ENCODE measurements around the gene KCTD4.
"Not testable (repeated sequence)": the region's sequence is repeated elsewhere in the genome, so short reads cannot be mapped to it uniquely, and the experiment has no call there.

The KCTD4 gene

DNA sequence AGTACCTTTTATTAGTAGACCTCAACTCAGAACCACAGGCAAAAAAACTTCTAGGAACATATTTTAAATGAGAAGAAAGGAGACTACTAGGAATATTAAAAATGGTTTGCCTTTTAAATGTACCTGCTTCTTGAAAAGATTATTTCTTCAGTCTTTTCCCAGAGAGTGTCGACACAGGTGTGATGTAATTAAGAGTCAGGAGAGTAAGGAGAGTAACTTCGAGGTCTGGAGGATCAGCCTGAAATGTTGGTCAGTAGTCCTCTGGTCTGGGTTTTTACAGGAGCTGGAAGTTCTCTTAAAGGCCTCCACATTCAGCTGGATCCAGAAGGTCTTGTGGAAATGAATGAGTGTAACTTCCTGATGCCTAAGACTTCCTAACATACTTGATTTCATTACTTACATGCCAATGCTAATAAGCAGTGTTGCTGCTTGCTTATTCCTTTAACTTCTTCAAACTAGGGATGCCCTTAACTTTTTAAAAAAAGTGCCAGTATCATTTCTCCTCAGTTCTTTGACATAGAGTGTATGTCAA, at the start of gene KCTD4:
KCTD4 (minus strand) TSS at position 345 of the 532 bp plus-strand sequence. CDS start 6,478 bp downstream, outside the sequence.
- DNase-seq = no peak

- DNase-seq = no peak
Observed at GRCh38 chr13:45249662-45250061, 48.8 kb upstream of the KCTD4 start.

DNA sequence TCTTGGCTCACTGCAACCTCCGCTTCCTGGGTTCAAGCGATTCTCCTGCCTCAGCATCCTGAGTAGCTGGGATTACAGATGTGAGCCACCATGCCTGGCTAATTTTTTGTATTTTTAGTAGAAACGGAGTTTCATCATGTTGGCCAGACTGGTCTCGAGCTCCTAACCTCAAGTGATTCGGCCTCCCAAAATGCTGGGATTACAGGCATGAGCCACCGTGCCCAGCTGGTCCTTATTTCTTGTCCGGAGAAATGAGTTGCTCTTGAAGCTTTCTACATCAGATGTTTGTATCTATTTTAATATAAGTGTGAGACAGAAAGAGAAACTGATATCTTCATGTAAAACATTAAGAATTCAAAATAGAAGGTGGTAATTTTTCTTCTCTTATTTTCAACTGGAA, 43.9 kb upstream of the KCTD4 start:
- not testable (repeated sequence) for DNase-seq

GRCh38 chr13:45243077-45243476, 42.2 kb upstream of the KCTD4 start:
- no peak for DNase-seq

- DNase-seq = no peak
Observed at GRCh38 chr13:45242524-45242923, 41.7 kb upstream of the KCTD4 start.

DNA sequence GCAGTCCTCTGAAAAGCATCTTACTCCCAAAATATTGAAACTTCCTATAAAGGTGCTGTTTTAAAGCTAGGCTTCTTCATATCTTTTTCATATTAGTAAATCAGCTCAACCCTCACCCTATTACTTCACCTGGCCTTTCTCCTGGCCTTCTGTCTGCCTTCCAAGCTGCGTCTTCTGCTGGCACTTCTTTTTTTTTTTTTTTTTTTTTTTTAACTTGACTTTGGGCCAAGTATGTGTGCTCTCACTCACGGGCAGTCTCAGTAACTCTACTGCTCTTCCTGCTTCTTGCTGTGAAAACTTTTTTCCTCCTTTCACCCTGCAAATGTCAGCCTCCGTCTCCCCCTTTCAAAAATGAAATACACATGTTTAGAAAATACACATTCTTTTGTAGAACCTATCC, 41.2 kb upstream of the KCTD4 start:
- DNase-seq = no peak

DNA sequence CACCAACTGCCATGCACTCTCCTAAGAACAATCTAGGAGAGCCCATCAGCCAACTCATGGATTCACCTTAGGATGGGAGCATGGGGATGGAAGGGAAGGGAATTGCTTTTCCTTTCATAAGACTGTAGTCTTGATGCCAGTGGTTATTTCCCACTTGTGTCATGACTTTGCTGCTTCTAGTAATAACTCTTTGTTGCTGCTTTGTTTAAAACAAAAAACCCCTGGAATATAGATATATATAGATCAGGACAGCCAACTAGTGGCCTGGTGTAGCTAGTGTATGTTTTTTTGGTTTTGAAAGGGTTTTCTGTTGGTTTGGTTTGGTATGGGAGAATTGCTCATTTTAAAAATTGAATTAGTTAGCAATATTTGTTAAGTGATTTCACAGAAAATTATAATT, 39.3 kb upstream of the KCTD4 start:
- no peak for DNase-seq

- DNase-seq = no peak
Observed at GRCh38 chr13:45238945-45239795, 38.3 kb upstream of the KCTD4 start.

DNA sequence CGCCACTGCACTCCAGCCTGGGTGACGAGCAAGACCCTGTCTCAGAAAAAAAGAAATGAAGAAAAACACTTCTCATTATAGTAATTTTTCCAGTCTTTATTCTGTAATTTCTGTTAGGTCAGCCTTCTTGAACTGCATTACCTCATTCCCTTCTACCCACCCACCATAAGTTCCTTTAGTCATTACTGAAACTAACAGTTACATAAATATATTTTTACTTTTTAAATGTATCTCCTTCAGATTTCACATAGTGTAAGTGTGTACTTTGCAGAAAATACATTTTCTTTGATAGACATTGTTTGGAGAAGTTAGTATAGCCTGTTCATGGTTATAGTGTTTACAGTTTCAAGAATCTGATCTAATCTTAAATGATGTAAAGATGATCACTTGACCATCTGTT, 31.7 kb upstream of the KCTD4 start:
- no peak for DNase-seq

- no peak for DNase-seq
Observed at GRCh38 chr13:45231722-45232121, 30.9 kb upstream of the KCTD4 start.

DNA sequence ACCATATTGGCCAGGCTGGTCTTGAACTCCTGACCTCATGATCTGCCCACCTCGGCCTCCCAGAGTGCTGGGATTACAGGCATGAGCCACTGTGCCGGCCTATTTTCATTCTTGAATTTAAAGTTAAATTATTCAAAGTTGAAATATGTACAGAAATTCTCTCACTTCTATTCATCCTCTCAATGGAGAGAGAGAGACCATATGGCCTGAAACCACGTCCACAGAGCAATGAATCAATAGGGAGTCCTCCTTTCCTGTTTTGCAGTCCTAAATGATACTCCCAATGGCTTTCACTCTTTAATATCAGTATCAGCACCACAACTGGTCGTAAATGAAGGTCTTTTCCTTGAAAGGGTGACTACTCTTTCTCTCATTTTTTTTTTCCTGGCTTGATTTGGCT, 30.5 kb upstream of the KCTD4 start:
- DNase-seq = no peak

GRCh38 chr13:45229172-45229571, 28.3 kb upstream of the KCTD4 start:
- no peak for DNase-seq

- DNase-seq = no peak
Observed at GRCh38 chr13:45228002-45228401, 27.2 kb upstream of the KCTD4 start.

DNA sequence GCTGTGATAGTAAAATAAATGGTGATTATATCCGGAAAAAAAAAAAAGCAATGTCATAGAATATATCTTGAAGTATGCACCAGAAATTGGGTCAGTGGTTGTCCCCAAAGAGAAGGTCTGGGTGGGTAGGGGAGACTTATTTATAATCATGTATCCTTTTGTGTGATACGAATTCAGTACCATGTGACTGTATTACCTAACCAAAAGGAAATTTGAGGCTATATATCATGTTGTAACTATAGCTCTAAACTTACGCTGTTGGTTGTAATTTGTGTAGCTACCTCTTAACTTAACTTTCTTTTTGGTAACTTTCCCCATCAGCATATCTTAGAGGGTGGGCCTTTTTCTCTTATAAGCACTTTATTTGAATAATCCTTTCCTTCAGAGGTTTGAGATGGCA, 25.2 kb upstream of the KCTD4 start:
- no peak for DNase-seq

DNA sequence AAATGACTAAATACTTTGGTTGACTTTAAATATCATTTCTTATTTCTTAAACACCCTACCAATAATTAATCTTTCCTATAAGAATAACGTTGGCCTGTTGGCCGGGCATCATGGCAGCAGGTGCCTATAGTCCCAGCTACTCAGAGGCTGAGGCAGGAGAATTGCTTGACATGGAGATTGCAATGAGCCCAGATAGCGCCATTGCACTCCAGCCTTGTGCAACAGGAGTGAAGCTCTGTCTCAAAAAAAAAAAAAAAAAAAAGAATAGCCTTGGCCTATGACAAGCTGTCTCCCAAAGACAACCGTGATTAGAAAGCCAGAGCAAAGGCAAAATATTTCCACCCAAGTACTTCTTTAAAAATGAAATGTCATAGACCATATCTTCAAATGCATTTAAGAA, 24.5 kb upstream of the KCTD4 start:
- DNase-seq = no peak

DNA sequence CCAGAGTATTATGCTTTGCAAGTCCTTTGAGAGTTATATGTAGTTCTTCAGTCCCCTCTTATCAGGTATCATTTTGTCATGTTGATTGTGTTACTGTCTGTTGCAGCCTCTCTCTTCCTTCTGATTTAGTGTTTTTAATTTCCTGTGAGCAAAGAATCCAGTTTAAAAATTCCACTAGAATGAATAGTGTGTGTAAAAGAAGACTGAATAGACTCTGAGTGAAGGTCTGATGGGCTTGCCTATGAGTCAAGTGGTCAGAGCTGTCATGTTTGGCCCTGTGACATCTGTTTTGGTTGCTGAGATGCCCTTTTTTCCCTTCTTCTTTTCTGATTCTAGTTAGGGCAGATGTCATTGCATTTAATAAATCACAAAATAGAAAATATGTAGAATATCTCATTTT, 23.3 kb upstream of the KCTD4 start:
- DNase-seq = no peak

- no peak for DNase-seq
Observed at GRCh38 chr13:45222919-45223318, 22.1 kb upstream of the KCTD4 start.

GRCh38 chr13:45222516-45222915, 21.7 kb upstream of the KCTD4 start:
- DNase-seq = no peak

GRCh38 chr13:45220403-45220802, 19.6 kb upstream of the KCTD4 start:
- no peak for DNase-seq

- DNase-seq = no peak
Observed at GRCh38 chr13:45219938-45220375, 19.1 kb upstream of the KCTD4 start.

DNA sequence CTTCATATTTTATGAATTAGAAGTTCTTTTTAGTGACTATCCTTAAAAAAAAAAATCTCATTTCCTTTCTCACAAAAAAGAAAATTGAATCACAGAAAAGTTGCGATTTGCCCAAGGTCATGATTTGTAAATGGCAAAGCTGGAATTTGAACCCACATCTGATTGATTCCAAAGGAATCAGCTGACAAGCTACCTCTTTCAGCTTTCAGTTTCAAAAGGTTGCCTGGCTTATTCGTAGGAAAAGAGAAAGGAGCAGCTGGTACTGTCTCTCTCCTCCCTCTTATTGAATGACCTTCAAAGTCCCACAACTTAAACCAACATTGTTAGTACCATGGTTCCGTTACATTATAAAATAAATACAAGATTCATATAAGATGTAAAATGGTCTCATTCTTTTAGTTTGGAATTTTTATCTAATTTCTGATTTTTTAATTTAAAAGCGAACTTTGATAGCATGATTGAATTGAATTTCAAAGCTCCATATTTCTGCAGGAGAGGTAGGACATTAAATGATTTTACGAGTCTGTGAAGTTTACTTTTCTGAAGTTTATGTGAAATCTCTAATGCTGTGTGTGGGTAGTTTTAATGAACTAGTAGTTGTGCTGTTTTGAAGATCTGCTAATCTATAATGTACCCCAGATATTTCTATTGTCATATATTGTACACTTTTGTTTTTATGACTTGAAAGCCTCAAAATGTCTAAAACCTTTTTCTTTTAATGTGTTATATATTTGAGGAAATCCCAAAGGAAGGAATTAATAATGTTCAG, 18.5 kb upstream of the KCTD4 start:
- no peak for DNase-seq

GRCh38 chr13:45218689-45219088, 17.8 kb upstream of the KCTD4 start:
- no peak for DNase-seq

DNA sequence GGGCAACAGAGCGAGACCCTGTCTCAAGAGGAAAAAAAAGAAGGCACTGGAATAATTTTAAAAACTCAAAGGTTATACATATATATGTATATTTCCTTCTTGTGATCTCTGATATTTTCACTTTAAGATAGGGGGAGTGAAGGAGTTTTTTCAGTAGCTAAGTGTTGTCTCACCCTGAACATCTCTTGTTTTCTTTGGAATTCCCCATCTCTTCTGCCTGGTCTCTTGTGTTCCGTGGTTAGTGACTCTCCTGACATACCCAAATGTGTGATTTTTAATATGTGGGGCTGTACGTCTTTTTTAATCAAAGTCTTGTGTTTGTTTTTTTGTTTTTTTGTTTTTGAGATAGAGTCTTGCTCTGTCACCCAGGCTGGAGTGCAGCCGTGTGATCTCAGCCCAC, 15.3 kb upstream of the KCTD4 start:
- no peak for DNase-seq
